Measurements from ENCODE around the gene FYN. TPM values are rescaled to one million over a fixed set of nuclear protein-coding genes. Genes with fewer than 3 reads are reported as not detected.

Gene FYN
- total and polyA plus RNA-seq, 2 of the 13 experiments (the other 11 are each of a cell fraction or from before 2014, with no cell fraction given): 15.5 to 24.6 TPM

DNA sequence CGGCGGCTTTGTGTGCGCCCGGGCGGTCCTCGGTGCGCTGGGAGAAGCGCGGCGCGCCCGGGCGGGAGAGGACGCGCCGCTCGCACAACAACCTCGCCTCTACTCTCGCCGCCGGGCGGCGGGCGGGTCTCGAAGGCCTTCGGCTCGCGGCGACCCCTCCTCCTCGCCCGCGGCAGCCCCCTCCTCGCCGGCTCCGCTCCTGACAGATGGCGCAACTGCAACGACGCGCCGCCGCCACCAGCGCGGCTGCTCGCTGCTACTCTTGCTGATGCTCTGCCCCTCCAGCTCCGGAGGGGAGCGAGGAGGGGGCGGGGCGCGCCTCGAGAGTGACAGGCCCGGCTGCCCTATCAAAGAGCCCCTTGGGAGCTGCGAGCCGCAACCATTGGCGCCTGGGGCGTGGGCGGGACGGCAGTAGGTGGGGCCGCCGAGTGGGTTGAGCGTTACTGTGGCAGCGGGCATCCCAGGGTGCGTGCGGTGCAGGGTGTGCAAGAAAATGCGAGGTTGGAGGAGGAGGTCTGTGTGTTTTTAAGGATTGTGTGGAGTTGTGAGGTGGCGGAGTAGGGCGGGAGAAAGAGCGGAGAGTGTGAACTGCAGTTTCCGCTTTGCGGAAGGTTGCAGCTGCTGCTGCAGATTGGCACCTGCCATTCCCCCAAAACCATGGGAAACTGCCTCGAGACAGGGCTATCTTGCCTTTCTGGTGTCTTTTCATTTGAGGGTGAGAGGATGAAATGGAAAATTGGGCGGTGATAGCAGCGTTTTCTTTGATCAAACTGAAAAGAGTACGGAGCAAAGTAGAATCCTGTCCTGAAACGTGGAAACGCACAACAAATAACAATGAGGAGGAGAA, at the start of gene FYN (continued):
- TF ChIP-seq ZNF766 (CRISPR knock-in tag; IDR thresholded peaks at IDR 0.05; ENCODE audit: borderline replicate concordance) (no peak), PPARG (CRISPR knock-in tag; conservative IDR thresholded peaks at IDR 0.05) (no peak; the same call in 1 of the 2 replicates), SMC3 (IDR thresholded peaks at IDR 0.05; ENCODE audit: low read length) (no peak), FOSL1 (CRISPR knock-in tag; IDR thresholded peaks at IDR 0.05; ENCODE audit: borderline replicate concordance) (no peak), SKI (IDR thresholded peaks at IDR 0.05; ENCODE audit: partially characterized antibody) (peak; percentile 35), ZNF720 (CRISPR knock-in tag; IDR thresholded peaks at IDR 0.05) (no peak), LRRFIP1 (CRISPR knock-in tag; conservative IDR thresholded peaks at IDR 0.05) (no peak), SRSF4 (IDR thresholded peaks at IDR 0.05; ENCODE audit: low read depth, low read length, poor library complexity, severe bottlenecking) (no peak), KAT8 (CRISPR knock-in tag; IDR thresholded peaks at IDR 0.05) (peak; percentile 24; the same call in 1 of the 2 replicates), KLF9 (CRISPR knock-in tag; IDR thresholded peaks at IDR 0.05; ENCODE audit: low read depth) (no peak), HMG20A (CRISPR knock-in tag; IDR thresholded peaks at IDR 0.05; ENCODE audit: borderline replicate concordance) (no peak), KLF6 (CRISPR knock-in tag; IDR thresholded peaks at IDR 0.05) (peak; percentile 75), ZSCAN22 (CRISPR knock-in tag; IDR thresholded peaks at IDR 0.05) (no peak), ZNF598 (CRISPR knock-in tag; IDR thresholded peaks at IDR 0.05; ENCODE audit: borderline replicate concordance) (peak; percentile 39; the same call in 1 of the 2 replicates), ZNF547 (CRISPR knock-in tag; IDR thresholded peaks at IDR 0.05) (peak; percentile 68; the same call in 1 of the 2 replicates), KMT2A (CRISPR knock-in tag; IDR thresholded peaks at IDR 0.05) (no peak), ZFP90 (CRISPR knock-in tag; IDR thresholded peaks at IDR 0.05; ENCODE audit: borderline replicate concordance) (no peak), KLF13 (CRISPR knock-in tag; IDR thresholded peaks at IDR 0.05) (no peak), ZSCAN5A (CRISPR knock-in tag; IDR thresholded peaks at IDR 0.05; ENCODE audit: borderline replicate concordance) (no peak)
- TF ChIP-seq, protein P1, sequence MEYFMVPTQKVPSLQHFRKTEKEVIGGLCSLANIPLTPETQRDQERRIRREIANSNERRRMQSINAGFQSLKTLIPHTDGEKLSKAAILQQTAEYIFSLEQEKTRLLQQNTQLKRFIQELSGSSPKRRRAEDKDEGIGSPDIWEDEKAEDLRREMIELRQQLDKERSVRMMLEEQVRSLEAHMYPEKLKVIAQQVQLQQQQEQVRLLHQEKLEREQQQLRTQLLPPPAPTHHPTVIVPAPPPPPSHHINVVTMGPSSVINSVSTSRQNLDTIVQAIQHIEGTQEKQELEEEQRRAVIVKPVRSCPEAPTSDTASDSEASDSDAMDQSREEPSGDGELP (IDR thresholded peaks at IDR 0.05; ENCODE audit: borderline replicate concordance, low read depth): no peak
- TF ChIP-seq, protein P2, sequence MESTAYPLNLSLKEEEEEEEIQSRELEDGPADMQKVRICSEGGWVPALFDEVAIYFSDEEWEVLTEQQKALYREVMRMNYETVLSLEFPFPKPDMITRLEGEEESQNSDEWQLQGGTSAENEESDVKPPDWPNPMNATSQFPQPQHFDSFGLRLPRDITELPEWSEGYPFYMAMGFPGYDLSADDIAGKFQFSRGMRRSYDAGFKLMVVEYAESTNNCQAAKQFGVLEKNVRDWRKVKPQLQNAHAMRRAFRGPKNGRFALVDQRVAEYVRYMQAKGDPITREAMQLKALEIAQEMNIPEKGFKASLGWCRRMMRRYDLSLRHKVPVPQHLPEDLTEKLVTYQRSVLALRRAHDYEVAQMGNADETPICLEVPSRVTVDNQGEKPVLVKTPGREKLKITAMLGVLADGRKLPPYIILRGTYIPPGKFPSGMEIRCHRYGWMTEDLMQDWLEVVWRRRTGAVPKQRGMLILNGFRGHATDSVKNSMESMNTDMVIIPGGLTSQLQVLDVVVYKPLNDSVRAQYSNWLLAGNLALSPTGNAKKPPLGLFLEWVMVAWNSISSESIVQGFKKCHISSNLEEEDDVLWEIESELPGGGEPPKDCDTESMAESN (CRISPR knock-in tag; conservative IDR thresholded peaks at IDR 0.05): peak; percentile 75
- TF ChIP-seq, protein P3, sequence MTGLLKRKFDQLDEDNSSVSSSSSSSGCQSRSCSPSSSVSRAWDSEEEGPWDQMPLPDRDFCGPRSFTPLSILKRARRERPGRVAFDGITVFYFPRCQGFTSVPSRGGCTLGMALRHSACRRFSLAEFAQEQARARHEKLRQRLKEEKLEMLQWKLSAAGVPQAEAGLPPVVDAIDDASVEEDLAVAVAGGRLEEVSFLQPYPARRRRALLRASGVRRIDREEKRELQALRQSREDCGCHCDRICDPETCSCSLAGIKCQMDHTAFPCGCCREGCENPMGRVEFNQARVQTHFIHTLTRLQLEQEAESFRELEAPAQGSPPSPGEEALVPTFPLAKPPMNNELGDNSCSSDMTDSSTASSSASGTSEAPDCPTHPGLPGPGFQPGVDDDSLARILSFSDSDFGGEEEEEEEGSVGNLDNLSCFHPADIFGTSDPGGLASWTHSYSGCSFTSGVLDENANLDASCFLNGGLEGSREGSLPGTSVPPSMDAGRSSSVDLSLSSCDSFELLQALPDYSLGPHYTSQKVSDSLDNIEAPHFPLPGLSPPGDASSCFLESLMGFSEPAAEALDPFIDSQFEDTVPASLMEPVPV (CRISPR knock-in tag; IDR thresholded peaks at IDR 0.05): no peak

All from HepG2 (cell line).